OCI-LY3 (cell line): Measurements from ENCODE around the gene PEAK3.

ENCODE experiments used
- H2AFZ ChIP-seq: fragments of 200-600, 300-600 bp; shearing (Covaris generic); 2 replicates; pipeline ENCODE4 v1.6.0; 2014; ENCODE audit warnings: antibody characterized with exemption, low read depth, low read length
- H3K27ac ChIP-seq: fragments of 200-600, 300-600 bp; sonication (generic); 2 replicates; pipeline ENCODE4 v1.5.1; 2014; ENCODE audit warnings: mild to moderate bottlenecking, low read length, moderate library complexity, mixed read lengths
- H3K27me3 ChIP-seq: fragments of 200-600, 300-600 bp; sonication (generic); 2 replicates; pipeline ENCODE4 v1.6.1; 2014; ENCODE audit warnings: low read depth, low read length, mixed read lengths
- H3K36me3 ChIP-seq: fragments of 200-600, 300-600 bp; sonication (generic); replicated peaks from 2 replicates; pipeline ENCODE3; 2014; ENCODE audit warnings: low read depth, low read length, mixed read lengths
- H3K4me1 ChIP-seq: fragments of 300-600, 200-600 bp; sonication (generic); 2 replicates; pipeline ENCODE4 v1.6.1; 2014; ENCODE audit warnings: low read length, mixed read lengths
- H3K4me2 ChIP-seq: fragments of 200-600, 300-600 bp; sonication (generic); 2 replicates; pipeline ENCODE4 v1.6.1; 2014; ENCODE audit warnings: low read length, mixed read lengths
- H3K4me3 ChIP-seq: fragments of 300-600, 200-600 bp; sonication (generic); 2 replicates; pipeline ENCODE4 v1.5.1; 2014; ENCODE audit warnings: antibody characterized with exemption, mild to moderate bottlenecking, low read length, moderate library complexity
- H3K79me2 ChIP-seq: fragments of 300-600, 200-600 bp; shearing (Covaris generic); 2 replicates; pipeline ENCODE4 v1.6.1; 2014; ENCODE audit warnings: mild to moderate bottlenecking, low read length, mixed read lengths
- H3K9ac ChIP-seq: fragments of 300-600, 200-600 bp; shearing (Covaris generic); 2 replicates; pipeline ENCODE4 v1.6.0; 2014; ENCODE audit warnings: mild to moderate bottlenecking, low read length, moderate library complexity
- H3K9me3 ChIP-seq: fragments of 200-600, 300-600 bp; shearing (Covaris generic); 2 replicates; pipeline ENCODE4 v1.6.1; 2014; ENCODE audit warnings: low read length, mixed read lengths; ENCODE audit not compliant: insufficient read depth
- H4K20me1 ChIP-seq: fragments of 200-600, 300-600 bp; sonication (generic); 2 replicates; pipeline ENCODE4 v1.6.1; 2016; ENCODE audit warnings: low read length, mixed read lengths; ENCODE audit not compliant: insufficient read depth
- EZH2phosphoT487 ChIP-seq: fragments of 200-600 bp; shearing (Covaris generic); IDR thresholded peaks from 2 replicates; pipeline ENCODE4 v1.6.1; 2018; ENCODE audit warnings: antibody characterized with exemption, mixed run types, low read depth
- TF ChIP-seq, protein P1 (sequence below): fragments of 200-600, 300-600 bp; sonication (generic); IDR thresholded peaks from 2 replicates; pipeline ENCODE4 v1.5.1; 2014; ENCODE audit warnings: antibody characterized with exemption, low read length, low read depth

The PEAK3 gene

DNA sequence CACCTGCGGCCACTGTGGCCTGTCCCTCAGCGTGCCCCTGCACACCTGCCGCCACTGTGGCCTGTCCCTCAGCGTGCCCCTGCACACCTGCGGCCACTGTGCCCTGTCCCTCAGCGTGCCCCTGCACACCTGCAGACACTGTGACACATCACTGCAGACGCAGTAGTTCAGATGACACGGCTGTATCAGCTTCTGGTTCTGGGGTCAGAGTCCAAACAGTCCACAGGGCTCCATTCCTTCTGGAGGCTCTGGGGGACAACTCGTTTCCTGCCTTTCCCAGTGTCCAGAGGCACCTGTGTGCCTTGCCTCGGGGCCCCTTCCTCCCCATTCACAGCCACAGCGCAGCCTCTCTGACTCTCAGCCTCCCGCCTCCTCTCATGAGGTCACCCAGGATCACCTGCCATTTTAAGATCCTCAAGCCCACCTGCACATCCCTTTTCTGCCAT, 39.9 kb downstream of the PEAK3 start:
- H3K36me3 ChIP-seq = peaks cover 80% of the 10 kb centered on the region
- no peak overlapping the region for H3K4me3 ChIP-seq
- H3K27ac ChIP-seq = no peak overlapping the region
- peaks cover 69% of the 10 kb centered on the region for H3K79me2 ChIP-seq
- no peaks in the 10 kb centered on the region for H3K27me3 ChIP-seq
- no peaks in the 10 kb centered on the region for H3K9me3 ChIP-seq
- no peak overlapping the region for H3K4me2 ChIP-seq
- TF ChIP-seq, protein P1, sequence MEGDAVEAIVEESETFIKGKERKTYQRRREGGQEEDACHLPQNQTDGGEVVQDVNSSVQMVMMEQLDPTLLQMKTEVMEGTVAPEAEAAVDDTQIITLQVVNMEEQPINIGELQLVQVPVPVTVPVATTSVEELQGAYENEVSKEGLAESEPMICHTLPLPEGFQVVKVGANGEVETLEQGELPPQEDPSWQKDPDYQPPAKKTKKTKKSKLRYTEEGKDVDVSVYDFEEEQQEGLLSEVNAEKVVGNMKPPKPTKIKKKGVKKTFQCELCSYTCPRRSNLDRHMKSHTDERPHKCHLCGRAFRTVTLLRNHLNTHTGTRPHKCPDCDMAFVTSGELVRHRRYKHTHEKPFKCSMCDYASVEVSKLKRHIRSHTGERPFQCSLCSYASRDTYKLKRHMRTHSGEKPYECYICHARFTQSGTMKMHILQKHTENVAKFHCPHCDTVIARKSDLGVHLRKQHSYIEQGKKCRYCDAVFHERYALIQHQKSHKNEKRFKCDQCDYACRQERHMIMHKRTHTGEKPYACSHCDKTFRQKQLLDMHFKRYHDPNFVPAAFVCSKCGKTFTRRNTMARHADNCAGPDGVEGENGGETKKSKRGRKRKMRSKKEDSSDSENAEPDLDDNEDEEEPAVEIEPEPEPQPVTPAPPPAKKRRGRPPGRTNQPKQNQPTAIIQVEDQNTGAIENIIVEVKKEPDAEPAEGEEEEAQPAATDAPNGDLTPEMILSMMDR = no peak
- TF ChIP-seq EZH2phosphoT487 = no peak
- no peak overlapping the region for H3K9ac ChIP-seq
- peaks cover 81% of the 10 kb centered on the region for H4K20me1 ChIP-seq
- peaks cover 26% of the 10 kb centered on the region for H3K4me1 ChIP-seq
- no peak overlapping the region for H2AFZ ChIP-seq

DNA sequence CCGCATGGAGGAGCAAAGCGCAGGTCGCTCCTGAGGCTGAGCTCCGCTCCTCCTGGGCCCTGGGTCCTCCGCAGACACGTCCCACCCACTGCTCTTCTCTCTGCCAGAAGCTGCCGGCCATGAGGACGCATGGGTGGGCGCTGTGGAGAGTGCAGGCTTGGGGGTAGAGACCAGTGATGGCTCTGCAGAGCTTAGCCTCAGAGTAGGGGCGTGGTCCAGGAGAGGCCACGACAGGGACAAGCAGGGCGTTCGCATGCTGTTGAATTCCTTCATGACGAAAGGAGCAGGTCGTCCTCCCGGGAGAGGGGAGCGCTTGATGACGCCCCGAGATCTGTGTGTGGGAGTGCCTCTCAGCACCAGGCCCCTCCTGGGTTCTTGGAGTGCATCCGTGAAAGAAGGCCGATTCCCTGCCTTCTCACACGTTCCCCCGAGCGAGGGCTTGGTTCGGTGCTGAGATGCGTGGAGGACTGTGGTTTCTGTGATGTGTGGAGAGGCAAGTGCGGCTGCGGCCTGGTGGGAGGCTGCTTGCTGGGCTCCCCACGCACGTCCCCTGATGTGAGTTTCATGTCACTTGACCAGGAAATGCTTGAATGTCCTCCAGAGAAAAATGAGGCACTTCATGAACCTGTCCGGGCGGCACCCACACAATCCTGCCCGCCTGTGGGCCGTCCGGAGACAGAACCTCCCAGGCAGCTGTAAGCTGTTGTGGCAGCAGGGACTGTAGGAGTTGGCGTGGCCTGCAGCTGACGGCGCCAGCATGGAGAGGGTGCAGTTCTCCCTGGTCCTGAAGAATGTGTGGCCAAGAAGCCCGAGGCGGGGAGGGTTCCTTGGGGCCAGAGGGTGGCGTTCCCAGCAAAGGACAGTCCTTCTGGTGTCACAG, 40.9 kb downstream of the PEAK3 start:
- H3K4me1 ChIP-seq = peaks cover 26% of the 10 kb centered on the region
- H3K27ac ChIP-seq = no peak overlapping the region
- H2AFZ ChIP-seq = no peak overlapping the region
- peaks cover 78% of the 10 kb centered on the region for H4K20me1 ChIP-seq
- H3K9ac ChIP-seq = no peak overlapping the region
- H3K4me2 ChIP-seq = no peak overlapping the region
- H3K36me3 ChIP-seq = peaks cover 70% of the 10 kb centered on the region
- H3K9me3 ChIP-seq = no peaks in the 10 kb centered on the region
- peaks cover 74% of the 10 kb centered on the region for H3K79me2 ChIP-seq
- H3K27me3 ChIP-seq = no peaks in the 10 kb centered on the region
- no peak overlapping the region for H3K4me3 ChIP-seq
- no peak for TF ChIP-seq EZH2phosphoT487
- TF ChIP-seq, protein P1 = no peak

DNA sequence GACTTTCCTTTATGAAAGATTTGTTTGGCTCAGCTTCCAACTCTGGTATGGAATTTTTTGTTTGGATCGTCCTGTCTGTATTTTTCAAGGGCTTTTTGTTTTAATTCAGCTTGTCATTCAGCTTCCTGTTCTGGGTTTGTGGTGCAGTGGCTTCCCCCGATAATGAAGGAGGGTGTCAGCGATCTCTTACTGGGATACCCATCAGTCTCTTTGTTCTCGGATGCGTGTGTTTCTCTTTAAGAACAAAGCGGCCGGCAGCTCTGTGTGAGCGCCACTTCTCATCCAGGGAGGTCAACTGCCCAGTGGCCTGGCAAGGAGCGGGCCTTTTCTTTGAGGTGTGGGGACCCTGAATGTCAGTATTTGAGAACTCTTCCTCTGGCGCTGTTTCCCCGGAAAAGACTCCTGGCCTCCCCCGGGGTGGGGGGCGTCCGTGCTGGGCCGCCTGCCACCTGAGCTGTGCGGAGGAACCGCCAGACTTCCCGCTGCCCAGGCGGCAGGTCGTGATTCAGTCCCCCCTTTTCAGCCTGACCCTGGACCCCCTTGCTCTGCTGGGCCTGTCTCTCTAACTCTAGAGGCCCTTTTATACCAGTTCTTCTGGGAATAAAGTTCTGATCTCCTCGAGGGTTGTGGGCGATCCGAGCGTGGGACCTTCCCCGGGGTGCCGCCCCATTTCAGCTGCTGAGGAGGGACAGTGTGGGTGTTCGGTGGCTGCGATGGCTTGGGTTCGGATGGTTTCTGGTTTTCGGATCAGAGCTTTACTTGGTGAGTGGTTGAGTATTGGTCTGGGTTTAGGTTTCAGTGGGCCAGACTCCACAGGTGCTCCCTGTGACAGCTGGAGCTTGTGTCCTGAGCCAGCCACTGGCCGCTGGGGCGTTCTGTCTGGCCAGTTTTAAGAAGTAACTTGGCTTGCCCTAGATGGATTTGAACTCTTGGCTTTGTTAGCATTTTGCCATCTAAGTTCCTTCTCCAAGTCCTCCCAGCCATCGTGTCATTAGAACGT, 41.9 kb downstream of the PEAK3 start:
- Histone ChIP-seq H3K27ac (no peak overlapping the region), H2AFZ (no peak overlapping the region), H3K9me3 (no peaks in the 10 kb centered on the region), H3K4me3 (no peak overlapping the region), H3K36me3 (peaks cover 62% of the 10 kb centered on the region), H3K4me1 (peaks cover 27% of the 10 kb centered on the region), H3K27me3 (no peaks in the 10 kb centered on the region), H3K79me2 (peaks cover 84% of the 10 kb centered on the region), H4K20me1 (peaks cover 74% of the 10 kb centered on the region), H3K9ac (0 out of 2 replicates have a peak overlapping the region, but pooled peaks have one; percentile 4), H3K4me2 (peak overlapping the region; percentile 72)
- TF ChIP-seq, protein P1 = no peak
- no peak for TF ChIP-seq EZH2phosphoT487
